ENCODE data around the gene CENPC.

DNA sequence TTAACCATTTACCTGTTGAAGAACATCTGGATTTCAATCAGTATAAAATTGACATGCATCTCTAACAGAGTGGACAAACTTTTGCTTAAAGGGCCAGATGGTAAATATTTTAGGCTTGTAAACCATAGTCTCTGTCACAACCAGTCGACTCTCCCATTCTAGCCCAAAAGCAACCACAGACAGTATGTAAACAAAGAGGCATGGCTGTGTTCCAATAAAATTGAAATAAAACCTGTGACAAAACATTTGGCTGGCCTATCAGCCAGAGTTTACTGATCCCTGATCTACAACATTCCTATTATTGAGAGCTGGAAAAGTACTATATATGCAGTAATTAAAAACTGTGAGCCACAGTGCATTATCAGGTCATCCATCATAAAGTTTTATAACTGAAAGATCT, 3.2 kb downstream of the CENPC start:
- TF ChIP-seq, protein P1, sequence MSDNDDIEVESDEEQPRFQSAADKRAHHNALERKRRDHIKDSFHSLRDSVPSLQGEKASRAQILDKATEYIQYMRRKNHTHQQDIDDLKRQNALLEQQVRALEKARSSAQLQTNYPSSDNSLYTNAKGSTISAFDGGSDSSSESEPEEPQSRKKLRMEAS (IDR thresholded peaks at IDR 0.05; ENCODE audit: insufficient read depth, insufficient read length) = no peak
- TF ChIP-seq JUN (IDR thresholded peaks at IDR 0.05; ENCODE audit: borderline replicate concordance, insufficient read depth, insufficient read length, low read depth) = no peak
- no peak for TF ChIP-seq MYC (IDR thresholded peaks at IDR 0.05; ENCODE audit: low read depth, low read length)
